ENCODE measurements around the gene SMIM43. TPM values are rescaled to one million over a fixed set of nuclear protein-coding genes. Genes with fewer than 3 reads are reported as not detected.
"Not testable (repeated sequence)": the region's sequence is repeated elsewhere in the genome, so short reads cannot be mapped to it uniquely, and the experiment has no call there.

SMIM43 gene
- total RNA-seq, 2 experiments from 2014 or later = not detected

DNA sequence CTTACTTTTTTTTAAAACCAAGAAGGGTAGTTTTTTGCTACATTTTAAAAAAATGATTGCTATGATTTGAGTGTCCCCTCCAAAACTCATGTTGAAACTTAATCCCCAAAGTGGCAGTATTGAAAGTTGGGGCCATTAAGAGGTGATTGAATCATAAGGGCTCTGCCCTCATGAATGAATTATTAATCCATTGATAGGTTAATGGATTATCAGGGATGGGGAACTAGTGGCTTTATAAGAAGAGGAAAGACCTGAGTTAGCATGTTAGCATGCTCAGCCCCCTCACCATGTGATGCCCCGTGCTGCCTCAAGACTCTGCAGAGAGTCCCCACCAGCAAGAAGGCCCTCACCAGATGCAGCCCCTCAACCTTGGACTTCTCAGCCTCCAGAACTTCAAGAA is 31.0 kb downstream of the SMIM43 start:
- TF ChIP-seq, protein P1, sequence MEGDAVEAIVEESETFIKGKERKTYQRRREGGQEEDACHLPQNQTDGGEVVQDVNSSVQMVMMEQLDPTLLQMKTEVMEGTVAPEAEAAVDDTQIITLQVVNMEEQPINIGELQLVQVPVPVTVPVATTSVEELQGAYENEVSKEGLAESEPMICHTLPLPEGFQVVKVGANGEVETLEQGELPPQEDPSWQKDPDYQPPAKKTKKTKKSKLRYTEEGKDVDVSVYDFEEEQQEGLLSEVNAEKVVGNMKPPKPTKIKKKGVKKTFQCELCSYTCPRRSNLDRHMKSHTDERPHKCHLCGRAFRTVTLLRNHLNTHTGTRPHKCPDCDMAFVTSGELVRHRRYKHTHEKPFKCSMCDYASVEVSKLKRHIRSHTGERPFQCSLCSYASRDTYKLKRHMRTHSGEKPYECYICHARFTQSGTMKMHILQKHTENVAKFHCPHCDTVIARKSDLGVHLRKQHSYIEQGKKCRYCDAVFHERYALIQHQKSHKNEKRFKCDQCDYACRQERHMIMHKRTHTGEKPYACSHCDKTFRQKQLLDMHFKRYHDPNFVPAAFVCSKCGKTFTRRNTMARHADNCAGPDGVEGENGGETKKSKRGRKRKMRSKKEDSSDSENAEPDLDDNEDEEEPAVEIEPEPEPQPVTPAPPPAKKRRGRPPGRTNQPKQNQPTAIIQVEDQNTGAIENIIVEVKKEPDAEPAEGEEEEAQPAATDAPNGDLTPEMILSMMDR (conservative IDR thresholded peaks at IDR 0.05; ENCODE audit: low read length) = no peak
- no peak for TF ChIP-seq EZH2phosphoT487 (IDR thresholded peaks at IDR 0.05; ENCODE audit: borderline replicate concordance, low read depth, low read length)
- no peaks in the 10 kb centered on the region for H3K79me2 ChIP-seq (ENCODE audit: insufficient read depth, low read depth, low read length)
- intact Hi-C loops (cut with micrococcal nuclease; ENCODE audit: unreplicated experiment) = no loop called here
- no peaks in the 10 kb centered on the region for H3K9me3 ChIP-seq (ENCODE audit: low read length)
- no peaks in the 10 kb centered on the region for H4K20me1 ChIP-seq (ENCODE audit: insufficient read depth, low read length)
- no TSS peak for BruUV-seq (replicated peaks)
- no peaks in the 10 kb centered on the region for H3K36me3 ChIP-seq (ENCODE audit: insufficient read depth, low read length)
- no peaks in the 10 kb centered on the region for H3K4me1 ChIP-seq (ENCODE audit: insufficient read depth, low read length, poor library complexity, severe bottlenecking)
- H3K9me2 ChIP-seq (ENCODE audit: insufficient read depth, low read length) = no peaks in the 10 kb centered on the region
- no peak for DNase-seq (ENCODE audit: low spot score)
- no peak overlapping the region for H3K4me3 ChIP-seq (ENCODE audit: low read depth, low read length, poor library complexity, severe bottlenecking)
- ChIA-PET POLR2A (no interaction called here), CTCF (ENCODE audit: unreplicated experiment) (no interaction called here)
- H3K27ac ChIP-seq (ENCODE audit: low read depth, low read length, poor library complexity, severe bottlenecking) = no peak overlapping the region
- no peak overlapping the region for H2AFZ ChIP-seq (ENCODE audit: low read length)
- H3K4me2 ChIP-seq (ENCODE audit: low read length) = no peak overlapping the region

DNA sequence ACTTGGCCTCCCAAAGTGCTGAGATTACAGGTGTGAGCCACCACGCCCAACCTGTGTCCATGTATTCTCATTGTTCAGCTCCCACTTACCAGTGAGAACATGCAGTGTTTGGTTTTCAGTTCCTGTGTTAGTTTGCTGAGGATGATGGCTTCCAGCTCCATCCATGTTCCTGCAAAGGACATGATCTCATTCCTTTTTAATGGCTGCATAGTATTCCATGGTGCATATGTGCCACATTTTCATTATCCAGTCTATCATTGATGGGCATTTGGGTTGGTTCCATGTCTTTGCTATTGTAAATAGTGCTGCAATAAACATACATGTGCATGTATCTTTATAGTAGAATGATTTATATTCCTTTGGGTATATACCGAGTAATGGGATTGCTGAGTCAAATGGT is 35.2 kb downstream of the SMIM43 start:
- CTCF ChIA-PET (ENCODE audit: unreplicated experiment); BruUV-seq (replicated peaks); H4K20me1 ChIP-seq (ENCODE audit: insufficient read depth, low read length); H3K9me3 ChIP-seq (ENCODE audit: low read length); H3K79me2 ChIP-seq (ENCODE audit: insufficient read depth, low read depth, low read length); H3K4me2 ChIP-seq (ENCODE audit: low read length); H3K4me1 ChIP-seq (ENCODE audit: insufficient read depth, low read length, poor library complexity, severe bottlenecking); H3K9me2 ChIP-seq (ENCODE audit: insufficient read depth, low read length); H2AFZ ChIP-seq (ENCODE audit: low read length); DNase-seq (ENCODE audit: low spot score); H3K4me3 ChIP-seq (ENCODE audit: low read depth, low read length, poor library complexity, severe bottlenecking); H3K27ac ChIP-seq (ENCODE audit: low read depth, low read length, poor library complexity, severe bottlenecking); H3K36me3 ChIP-seq (ENCODE audit: insufficient read depth, low read length): not testable (repeated sequence)
- POLR2A ChIA-PET = interaction anchor here (0.6 to 0.7 kb wide), 2 partner anchors 91 to 142 kb away, joined by 3 read pairs; no protein-coding TSS in a partner anchor
- intact Hi-C loops (cut with micrococcal nuclease; ENCODE audit: unreplicated experiment) = loop anchor here (10.0 kb wide), 2 partner anchors 265 to 355 kb away; no protein-coding TSS in a partner anchor

DNA sequence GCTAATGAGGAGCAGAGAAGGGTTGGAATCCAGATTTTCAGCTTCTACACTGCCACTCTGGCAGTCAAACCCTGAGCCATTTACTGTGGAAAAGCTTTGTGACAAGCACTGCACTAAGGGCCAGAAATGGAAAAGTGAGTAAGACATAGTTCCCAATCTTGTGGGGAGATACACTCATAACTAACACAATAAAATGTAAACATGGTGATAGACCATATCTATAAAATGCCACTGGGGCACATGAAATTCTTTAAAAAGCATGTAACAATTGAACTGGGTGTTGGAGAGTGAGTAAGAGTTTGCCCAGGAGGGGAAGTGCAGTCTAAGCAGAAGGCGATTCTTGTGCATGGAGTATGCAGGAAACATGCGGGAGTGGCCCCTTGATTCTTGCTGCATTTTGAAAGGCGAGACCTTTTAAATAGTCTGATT is 36.2 kb downstream of the SMIM43 start:
- Histone ChIP-seq H3K9me3 (ENCODE audit: low read length) (no peaks in the 10 kb centered on the region), H3K4me2 (ENCODE audit: low read length) (no peak overlapping the region), H3K79me2 (ENCODE audit: insufficient read depth, low read depth, low read length) (no peaks in the 10 kb centered on the region), H3K4me3 (ENCODE audit: low read depth, low read length, poor library complexity, severe bottlenecking) (no peak overlapping the region), H2AFZ (ENCODE audit: low read length) (no peak overlapping the region), H3K27ac (ENCODE audit: low read depth, low read length, poor library complexity, severe bottlenecking) (no peak overlapping the region), H3K9me2 (ENCODE audit: insufficient read depth, low read length) (no peaks in the 10 kb centered on the region), H4K20me1 (ENCODE audit: insufficient read depth, low read length) (no peaks in the 10 kb centered on the region), H3K4me1 (ENCODE audit: insufficient read depth, low read length, poor library complexity, severe bottlenecking) (no peaks in the 10 kb centered on the region), H3K36me3 (ENCODE audit: insufficient read depth, low read length) (no peaks in the 10 kb centered on the region)
- POLR2A ChIA-PET = interaction anchor here (0.7 kb wide), 1 partner anchor 90 kb away, joined by 3 read pairs; no protein-coding TSS in a partner anchor
- no TSS peak for BruUV-seq (replicated peaks)
- CTCF ChIA-PET (ENCODE audit: unreplicated experiment) = no interaction called here
- no peak for DNase-seq (ENCODE audit: low spot score)
- TF ChIP-seq, protein P1 (conservative IDR thresholded peaks at IDR 0.05; ENCODE audit: low read length) = no peak
- no peak for TF ChIP-seq EZH2phosphoT487 (IDR thresholded peaks at IDR 0.05; ENCODE audit: borderline replicate concordance, low read depth, low read length)
- intact Hi-C loops (cut with micrococcal nuclease; ENCODE audit: unreplicated experiment) = loop anchor here (10.0 kb wide), 2 partner anchors 264 to 354 kb away; no protein-coding TSS in a partner anchor

Data from OCI-LY7 (cell line).